Progenitor cell of endocrine pancreas (in vitro differentiated cells): ENCODE measurements around the gene TMEM45A. TPM values are rescaled to one million over a fixed set of nuclear protein-coding genes. Genes with fewer than 3 reads are reported as not detected.

Experiments
- DNase-seq: peaks from one replicate; pipeline ENCODE4 v3.0.0; 2021; ENCODE audit warnings: low spot score; ENCODE audit not compliant: unreplicated experiment
- H3K27ac Mint-ChIP-seq: 2 replicates; pipeline ENCODE4 v1.8.0; 2021; ENCODE audit warnings: mild to moderate bottlenecking, moderate library complexity, mixed read lengths
- H3K27me3 Mint-ChIP-seq: 2 replicates; pipeline ENCODE4 v1.8.0; 2021; ENCODE audit warnings: mixed read lengths
- H3K36me3 Mint-ChIP-seq: 2 replicates; pipeline ENCODE4 v1.8.0; 2022; ENCODE audit warnings: mixed read lengths; ENCODE audit not compliant: insufficient read depth
- H3K4me1 Mint-ChIP-seq: 2 replicates; pipeline ENCODE4 v1.8.0; 2021; ENCODE audit warnings: low read depth, mixed read lengths
- H3K4me3 Mint-ChIP-seq: 2 replicates; pipeline ENCODE4 v1.8.0; 2021; ENCODE audit warnings: low read depth, mild to moderate bottlenecking, moderate library complexity, mixed read lengths
- H3K9me3 Mint-ChIP-seq: 2 replicates; pipeline ENCODE4 v1.8.0; 2021; ENCODE audit warnings: low read depth, mixed read lengths
- total RNA-seq: library from RNA; stranded (reverse); gene quantifications from 2 replicates; pipeline ENCODE4 v1.2.1, GENCODE V29; 2021
- TF ChIP-seq, protein P1 (sequence below): fragments of 200-600 bp; sonication (generic); IDR thresholded peaks from one replicate; pipeline ENCODE4 v1.5.0; 2021; ENCODE audit warnings: antibody characterized with exemption, mild to moderate bottlenecking; ENCODE audit not compliant: unreplicated experiment

The TMEM45A gene
- total RNA-seq, 1 donor from 2014 or later: 13.6 TPM

GRCh38 chr3:100605358-100605757 lies 112.9 kb downstream of the TMEM45A start:
- TF ChIP-seq, protein P1, sequence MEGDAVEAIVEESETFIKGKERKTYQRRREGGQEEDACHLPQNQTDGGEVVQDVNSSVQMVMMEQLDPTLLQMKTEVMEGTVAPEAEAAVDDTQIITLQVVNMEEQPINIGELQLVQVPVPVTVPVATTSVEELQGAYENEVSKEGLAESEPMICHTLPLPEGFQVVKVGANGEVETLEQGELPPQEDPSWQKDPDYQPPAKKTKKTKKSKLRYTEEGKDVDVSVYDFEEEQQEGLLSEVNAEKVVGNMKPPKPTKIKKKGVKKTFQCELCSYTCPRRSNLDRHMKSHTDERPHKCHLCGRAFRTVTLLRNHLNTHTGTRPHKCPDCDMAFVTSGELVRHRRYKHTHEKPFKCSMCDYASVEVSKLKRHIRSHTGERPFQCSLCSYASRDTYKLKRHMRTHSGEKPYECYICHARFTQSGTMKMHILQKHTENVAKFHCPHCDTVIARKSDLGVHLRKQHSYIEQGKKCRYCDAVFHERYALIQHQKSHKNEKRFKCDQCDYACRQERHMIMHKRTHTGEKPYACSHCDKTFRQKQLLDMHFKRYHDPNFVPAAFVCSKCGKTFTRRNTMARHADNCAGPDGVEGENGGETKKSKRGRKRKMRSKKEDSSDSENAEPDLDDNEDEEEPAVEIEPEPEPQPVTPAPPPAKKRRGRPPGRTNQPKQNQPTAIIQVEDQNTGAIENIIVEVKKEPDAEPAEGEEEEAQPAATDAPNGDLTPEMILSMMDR: no peak
- Mint-ChIP-seq H3K9me3 (no peaks in the 10 kb centered on the region), H3K36me3 (no peaks in the 10 kb centered on the region), H3K4me3 (no peak overlapping the region), H3K27ac (no peak overlapping the region), H3K4me1 (peaks cover 27% of the 10 kb centered on the region), H3K27me3 (no peaks in the 10 kb centered on the region)
- DNase-seq: no peak

GRCh38 chr3:100606894-100607512 lies 114.6 kb downstream of the TMEM45A start:
- peaks cover 20% of the 10 kb centered on the region for H3K4me1 Mint-ChIP-seq
- TF ChIP-seq, protein P1: no peak
- no peaks in the 10 kb centered on the region for H3K36me3 Mint-ChIP-seq
- H3K27ac Mint-ChIP-seq: peak overlapping the region; percentile 31
- DNase-seq: no peak
- no peaks in the 10 kb centered on the region for H3K27me3 Mint-ChIP-seq
- H3K9me3 Mint-ChIP-seq: no peaks in the 10 kb centered on the region
- H3K4me3 Mint-ChIP-seq: no peak overlapping the region

DNA sequence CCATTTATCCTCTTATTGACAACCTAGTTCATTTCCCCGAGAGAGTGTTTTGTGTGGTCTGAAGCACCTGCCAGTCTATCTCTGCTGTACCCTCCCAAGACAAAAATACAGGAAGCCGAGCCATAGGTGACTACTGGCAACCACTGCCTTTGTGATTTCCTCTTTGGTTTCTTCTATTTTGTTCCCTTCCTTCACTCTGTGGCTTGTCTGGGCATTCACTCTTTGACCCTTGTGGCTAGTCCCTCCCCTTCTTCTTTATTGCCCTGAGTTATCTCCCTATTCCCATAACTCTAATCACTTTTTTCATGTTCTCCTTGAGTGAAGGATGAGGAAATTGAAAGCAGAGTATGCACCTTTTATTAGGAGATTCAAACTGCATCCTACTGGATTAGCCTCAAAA lies 116.9 kb downstream of the TMEM45A start, which contains the start of gene ADGRG7:
TSS of gene ADGRG7 (plus strand) at position 297 of the 400 bp plus-strand sequence. CDS start 256 bp downstream, outside the sequence.
- DNase-seq: no peak
- Mint-ChIP-seq H3K36me3 (peaks cover 2% of the 10 kb centered on the region), H3K4me3 (no peak within 1 kb of the TSS), H3K27me3 (no peaks in the 10 kb centered on the region), H3K27ac (no peak within 1 kb of the TSS), H3K4me1 (peaks cover 22% of the 10 kb centered on the region), H3K9me3 (peaks cover 3% of the 10 kb centered on the region)
- TF ChIP-seq, protein P1: no peak

GRCh38 chr3:100609963-100610362 lies 117.5 kb downstream of the TMEM45A start:
- no peak for DNase-seq
- Mint-ChIP-seq H3K9me3 (peaks cover 3% of the 10 kb centered on the region), H3K36me3 (peaks cover 2% of the 10 kb centered on the region), H3K27ac (no peak overlapping the region), H3K4me3 (no peak overlapping the region), H3K27me3 (no peaks in the 10 kb centered on the region), H3K4me1 (peaks cover 22% of the 10 kb centered on the region)
- TF ChIP-seq, protein P1: no peak

GRCh38 chr3:100611221-100611620 lies 118.8 kb downstream of the TMEM45A start:
- peaks cover 2% of the 10 kb centered on the region for H3K36me3 Mint-ChIP-seq
- no peak overlapping the region for H3K27ac Mint-ChIP-seq
- no peak for DNase-seq
- H3K27me3 Mint-ChIP-seq: no peaks in the 10 kb centered on the region
- no peak overlapping the region for H3K4me3 Mint-ChIP-seq
- TF ChIP-seq, protein P1: no peak
- H3K9me3 Mint-ChIP-seq: peaks cover 3% of the 10 kb centered on the region
- H3K4me1 Mint-ChIP-seq: peaks cover 26% of the 10 kb centered on the region
